Measurements from ENCODE around the gene ATP2C2. TPM values are rescaled to one million over a fixed set of nuclear protein-coding genes. Genes with fewer than 3 reads are reported as not detected.

The ATP2C2 gene
- total RNA-seq, 1 experiment from 2014 or later: 20.3 TPM

GRCh38 chr16:84324434-84325262 is 43.7 kb upstream of the ATP2C2 start:
- no peaks in the 10 kb centered on the region for H3K36me3 ChIP-seq (ENCODE audit: control insufficient read depth in 1 of 2, insufficient read depth in 2 of 2, low read length in 2 of 2)
- CTCF ChIA-PET: no interaction called here
- no peaks in the 10 kb centered on the region for H3K79me2 ChIP-seq (ENCODE audit: insufficient read depth, low read length)
- no peaks in the 10 kb centered on the region for H4K20me1 ChIP-seq (ENCODE audit: insufficient read depth)
- DNase-seq (ENCODE audit: low read depth, low spot score) (no peak), ATAC-seq (no peak)
- H3K4me2 ChIP-seq (ENCODE audit: low read length): no peak overlapping the region
- POLR2A ChIA-PET: interaction anchor here (0.7 kb wide), 1 partner anchor 11 kb away, joined by 3 read pairs; no protein-coding TSS in a partner anchor
- no peak overlapping the region for H3K27ac ChIP-seq (ENCODE audit: low read depth, low read length)
- H3K4me3 ChIP-seq (replicated peaks in 1 of 2; ENCODE audit: low read depth in 1 of 2, low read length in 2 of 2): no peak overlapping the region
- no peak for TF ChIP-seq ZFX (IDR thresholded peaks at IDR 0.05)
- TF ChIP-seq SIN3A (IDR thresholded peaks at IDR 0.05; ENCODE audit: low read depth): no peak
- no peak for TF ChIP-seq EGR1 (IDR thresholded peaks at IDR 0.05; ENCODE audit: low read depth)
- no peak for TF ChIP-seq REST (IDR thresholded peaks at IDR 0.05; ENCODE audit: low read depth)
- no peak for TF ChIP-seq ATF3 (IDR thresholded peaks at IDR 0.05)
- TF ChIP-seq YY1 (IDR thresholded peaks at IDR 0.05; ENCODE audit: extremely low read depth, insufficient replicate concordance, low read depth, low read length): no peak
- no peak for TF ChIP-seq SP1 (IDR thresholded peaks at IDR 0.05; ENCODE audit: low read depth)
- TF ChIP-seq CEBPB (IDR thresholded peaks at IDR 0.05; ENCODE audit: low read depth): no peak
- TF ChIP-seq FOSL1 (IDR thresholded peaks at IDR 0.05; ENCODE audit: low read depth): no peak
- no peak for TF ChIP-seq RAD21 (IDR thresholded peaks at IDR 0.05; ENCODE audit: low read depth)
- no peak for TF ChIP-seq EZH2phosphoT487 (IDR thresholded peaks at IDR 0.05; ENCODE audit: borderline replicate concordance)
- TF ChIP-seq ZBTB33 (IDR thresholded peaks at IDR 0.05; ENCODE audit: extremely low read depth, insufficient replicate concordance, low read length): no peak
- TF ChIP-seq ELF1 (IDR thresholded peaks at IDR 0.05; ENCODE audit: borderline replicate concordance, low read depth): no peak
- TF ChIP-seq, protein P1, sequence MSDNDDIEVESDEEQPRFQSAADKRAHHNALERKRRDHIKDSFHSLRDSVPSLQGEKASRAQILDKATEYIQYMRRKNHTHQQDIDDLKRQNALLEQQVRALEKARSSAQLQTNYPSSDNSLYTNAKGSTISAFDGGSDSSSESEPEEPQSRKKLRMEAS (IDR thresholded peaks at IDR 0.05): no peak
- no peak for TF ChIP-seq ZNF274 (IDR thresholded peaks at IDR 0.05; ENCODE audit: low read depth, low read length)
- no peak for TF ChIP-seq CTCF (IDR thresholded peaks at IDR 0.05 in 2 of 3, conservative IDR thresholded peaks at IDR 0.05 in 1 of 3; ENCODE audit: borderline replicate concordance in 1 of 3, insufficient read depth in 1 of 3, low read depth in 2 of 3, low read length in 2 of 3)
- no peak for TF ChIP-seq EZH2 (IDR thresholded peaks at IDR 0.05)
- no peak for TF ChIP-seq CBX3 (IDR thresholded peaks at IDR 0.05; ENCODE audit: low read depth)
- no peak overlapping the region for H3K9ac ChIP-seq (ENCODE audit: low read length)
- RAD21 ChIA-PET (ENCODE audit: low non-redundant PET in 1 of 2, low total read pairs in 2 of 2, uncharacterized antibody in 2 of 2, unreplicated experiment in 2 of 2): no interaction called here
- H2AFZ ChIP-seq (ENCODE audit: low read depth, low read length, poor library complexity, severe bottlenecking): no peak overlapping the region
- H3K9me2 ChIP-seq (ENCODE audit: insufficient read depth): no peaks in the 10 kb centered on the region
- intact Hi-C loops (cut with micrococcal nuclease): no loop called here
- no TSS peak for BruUV-seq (replicated peaks)
- H3K4me1 ChIP-seq (ENCODE audit: control insufficient read depth in 1 of 2, insufficient read depth in 2 of 2, low read length in 2 of 2): no peaks in the 10 kb centered on the region
- no peaks in the 10 kb centered on the region for H3K9me3 ChIP-seq (ENCODE audit: control insufficient read depth in 1 of 2, insufficient read depth in 1 of 2, low read depth in 1 of 2, low read length in 2 of 2)
- peaks cover 38% of the 10 kb centered on the region; the same call in 1 of the 2 replicates for H3K27me3 ChIP-seq (ENCODE audit: insufficient read depth, low read length)

Data from HCT116 (cell line).